Endothelial cell of umbilical vein (primary cell): Measurements from ENCODE around the gene ARHGEF28. TPM values are rescaled to one million over a fixed set of nuclear protein-coding genes. Genes with fewer than 3 reads are reported as not detected.

Experiments used
- BruUV-seq: library from RNA; stranded (reverse); fragments of 400-500 nt; replicated peaks from 2 replicates; lab custom pipeline; 2021; lab: Mats Ljungman, UMichigan
- CTCF ChIA-PET: fragments of 300-600, 350-600 bp; sonication (Branson Sonifier 250); formaldehyde crosslinking; loops from one replicate; lab custom pipeline; 2021; ENCODE audit warnings: antibody characterized with exemption, inconsistent platforms; lab: Charles Lee
- POLR2A ChIA-PET: fragments of 300-600, 350-600 bp; sonication (Branson Sonifier 250); formaldehyde crosslinking; loops from one replicate; lab custom pipeline; 2021; ENCODE audit warnings: antibody characterized with exemption, inconsistent platforms; lab: Charles Lee
- DNase-seq: peaks from one replicate; pipeline ENCODE4 v3.0.0-alpha.2; 2011; ENCODE audit warnings: low read depth, low spot score
- FAIRE-seq: peaks from 2 replicates; lab custom pipeline; 2011; peaks lifted over from hg19 to GRCh38; lab: Jason Lieb, UNC
- H2AFZ ChIP-seq: 2 replicates; pipeline ENCODE4 v1.6.0; 2012; ENCODE audit warnings: low read depth, low read length, control low read depth, inconsistent platforms
- H3K27ac ChIP-seq: 2 replicates; pipeline ENCODE4 v1.5.1; 2011; ENCODE audit warnings: low read depth, mild to moderate bottlenecking, control low read depth, low read length, moderate library complexity; ENCODE audit not compliant: insufficient read depth
- H3K27me3 ChIP-seq, 2 experiments: 2 replicates each; pipeline versions ENCODE4 v1.6.0 to v1.6.1; 2011; ENCODE audit warnings: low read length in 2 of 2, mixed read lengths in 1 of 2; ENCODE audit not compliant: control insufficient read depth in 2 of 2, insufficient read depth in 2 of 2
- H3K36me3 ChIP-seq, 2 experiments: 2 replicates in 1 of 2; 3 replicates in 1 of 2; pipeline ENCODE4 v1.5.1; 2011; ENCODE audit warnings: low read length in 2 of 2, mild to moderate bottlenecking in 1 of 2, moderate library complexity in 1 of 2; ENCODE audit not compliant: control insufficient read depth in 2 of 2, insufficient read depth in 2 of 2; ENCODE audit errors: extremely low read depth in 1 of 2
- H3K4me1 ChIP-seq: 3 replicates; pipeline ENCODE4 v1.5.1; 2011; ENCODE audit warnings: mild to moderate bottlenecking, low read length; ENCODE audit not compliant: control insufficient read depth, insufficient read depth; ENCODE audit errors: extremely low read depth
- H3K4me2 ChIP-seq: 2 replicates; pipeline ENCODE4 v1.6.1; 2011; ENCODE audit warnings: low read length, control low read depth, mixed read lengths; ENCODE audit not compliant: insufficient read depth
- H3K4me3 ChIP-seq, 3 experiments: fragments of 200-600 bp in 1 of 3; sonication (generic), shearing (Covaris generic) in 1 of 3; replicated peaks in 1 of 3; 2 replicates each; pipeline ENCODE4 v1.5.1; 2011 to 2016; ENCODE audit warnings: control low read depth in 3 of 3, low read length in 3 of 3, mild to moderate bottlenecking in 2 of 3, inconsistent platforms in 1 of 3, low read depth in 1 of 3, moderate library complexity in 1 of 3; ENCODE audit not compliant: insufficient read depth in 1 of 3
- H3K79me2 ChIP-seq: 2 replicates; pipeline ENCODE4 v1.6.0; 2012; ENCODE audit warnings: low read length, inconsistent platforms; ENCODE audit not compliant: control insufficient read depth, insufficient read depth
- H3K9ac ChIP-seq: replicated peaks from 2 replicates; pipeline ENCODE3; 2011; ENCODE audit warnings: low read length, control low read depth; ENCODE audit not compliant: insufficient read depth; ENCODE audit errors: extremely low read depth
- H3K9me1 ChIP-seq: replicated peaks from 3 replicates; pipeline ENCODE4 v1.6.0; 2011; ENCODE audit warnings: mild to moderate bottlenecking, low read length; ENCODE audit not compliant: control insufficient read depth, insufficient read depth; ENCODE audit errors: extremely low read depth
- H3K9me3 ChIP-seq: replicated peaks from 2 replicates; pipeline ENCODE4 v1.5.1; 2012; ENCODE audit warnings: low read length, inconsistent platforms; ENCODE audit not compliant: control insufficient read depth, insufficient read depth
- H4K20me1 ChIP-seq: replicated peaks from 2 replicates; pipeline ENCODE3; 2011; ENCODE audit warnings: mild to moderate bottlenecking, low read length; ENCODE audit not compliant: control insufficient read depth, insufficient read depth; ENCODE audit errors: extremely low read depth
- EZH2 ChIP-seq: IDR thresholded peaks from 2 replicates; pipeline ENCODE4 v1.6.1; 2012; ENCODE audit warnings: borderline replicate concordance, low read depth, mild to moderate bottlenecking, moderate library complexity, low read length, inconsistent platforms; ENCODE audit not compliant: severe bottlenecking
- FOS ChIP-seq: IDR thresholded peaks from 2 replicates; pipeline ENCODE4 v1.6.1; 2011; ENCODE audit warnings: mild to moderate bottlenecking, low read length, moderate library complexity, borderline replicate concordance; ENCODE audit not compliant: insufficient read depth
- GATA2 ChIP-seq: IDR thresholded peaks from 2 replicates; pipeline ENCODE4 v1.7.0; 2011; ENCODE audit warnings: low read depth, mild to moderate bottlenecking, moderate library complexity, mixed read lengths, low read length; ENCODE audit not compliant: insufficient read length, insufficient read depth
- JUN ChIP-seq: IDR thresholded peaks from 2 replicates; pipeline ENCODE4 v1.6.1; 2011; ENCODE audit warnings: borderline replicate concordance, low read depth; ENCODE audit not compliant: insufficient read length, insufficient read depth
- MAX ChIP-seq: IDR thresholded peaks from 2 replicates; pipeline ENCODE4 v1.6.1; 2011; ENCODE audit not compliant: insufficient read depth, insufficient read length
- MYC ChIP-seq: IDR thresholded peaks from one replicate; pipeline ENCODE4 v1.6.1; 2011; ENCODE audit warnings: mild to moderate bottlenecking, low read depth, low read length
- POLR2A ChIP-seq: IDR thresholded peaks from 2 replicates; pipeline ENCODE4 v1.6.1; 2012; ENCODE audit warnings: low read depth, mild to moderate bottlenecking, control low read depth, low read length
- POLR2AphosphoS5 ChIP-seq: IDR thresholded peaks from 2 replicates; pipeline ENCODE4 v1.6.1; 2012; ENCODE audit warnings: low read depth, mild to moderate bottlenecking, control low read depth, low read length, moderate library complexity; ENCODE audit not compliant: insufficient read depth
- dilution Hi-C: fragments of 300-500 bp; cut with MboI; formaldehyde crosslinking; loops from one replicate; pipeline ENCODE4 v1.15.0; 2019; ENCODE audit warnings: low sequenced_read_pairs; ENCODE audit not compliant: extremely low pct_ligation_motif_present
- intact Hi-C: fragments of 100-400 bp; cut with micrococcal nuclease; formaldehyde crosslinking; loops from one replicate; pipeline ENCODE4 v1.10.0; 2022
- polyA plus RNA-seq, 4 experiments: library from polyadenylated mRNA; depleted of rRNA in 3 of 4; stranded (reverse) in 3 of 4; unstranded in 1 of 4; fragments of >200 nt; gene quantifications; 2 replicates each; pipeline versions ENCODE4 v1.2.1 to v1.2.3, GENCODE V29; 2011 to 2012; ENCODE audit warnings: missing spikeins in 1 of 4
- total RNA-seq: library from RNA; stranded (reverse); gene quantifications from 2 replicates; pipeline ENCODE4 v1.2.3, GENCODE V29; 2021
- TF ChIP-seq, protein P1 (sequence below), 2 donors: IDR thresholded peaks; 1 replicate in 1 of 2; 2 replicates in 1 of 2; pipeline ENCODE4 v1.5.1; 2011; ENCODE audit warnings: low read length in 2 of 2, mild to moderate bottlenecking in 2 of 2, moderate library complexity in 2 of 2, control low read depth in 1 of 2, inconsistent platforms in 1 of 2, low read depth in 1 of 2; ENCODE audit not compliant: insufficient read depth in 1 of 2; ENCODE audit errors: extremely low read depth in 1 of 2

Gene ARHGEF28
- total and polyA plus RNA-seq, 2 donors (not counting 3 experiments of a cell fraction or from before 2014, with no cell fraction given): 29.5 to 108 TPM

DNA sequence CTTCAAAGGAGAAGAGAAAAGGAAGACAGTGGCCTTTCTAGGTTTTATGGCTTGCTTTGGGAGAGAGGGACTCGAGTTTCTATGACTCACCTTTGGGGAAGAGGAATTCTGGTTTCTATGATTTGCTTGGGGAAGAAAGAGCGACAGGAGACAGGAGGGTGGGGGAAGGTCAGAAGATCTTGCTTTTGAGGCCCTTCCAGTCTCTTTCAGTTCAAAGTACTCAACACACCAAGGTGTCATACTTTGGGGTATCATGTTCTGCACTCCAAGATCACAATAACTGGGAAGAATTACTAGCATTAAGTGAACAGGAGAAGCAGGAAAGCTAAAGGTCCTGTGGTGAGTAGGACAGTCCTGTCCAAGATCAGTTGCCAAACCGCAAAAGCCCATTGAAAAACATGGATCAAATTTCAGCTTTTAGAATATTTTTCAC lies 324.5 kb downstream of the ARHGEF28 start:
- no peaks in the 10 kb centered on the region for H3K9me1 ChIP-seq
- no peak overlapping the region for H2AFZ ChIP-seq
- no peak overlapping the region for H3K9ac ChIP-seq
- dilution Hi-C loops (no loop called here), intact Hi-C loops (no loop called here)
- no peak for TF ChIP-seq POLR2AphosphoS5
- no peak for TF ChIP-seq GATA2
- TF ChIP-seq JUN: no peak
- peaks cover 2 to 5% of the 10 kb centered on the region in 2 experiments for H3K27me3 ChIP-seq
- DNase-seq (no peak), FAIRE-seq (no peak)
- H3K27ac ChIP-seq: no peak overlapping the region
- H3K36me3 ChIP-seq: no peaks in the 10 kb centered on the region
- BruUV-seq: no TSS peak
- H3K79me2 ChIP-seq: no peaks in the 10 kb centered on the region
- H3K4me2 ChIP-seq: no peak overlapping the region
- H3K9me3 ChIP-seq: no peaks in the 10 kb centered on the region
- H4K20me1 ChIP-seq: no peaks in the 10 kb centered on the region
- ChIA-PET POLR2A (no interaction called here), CTCF (no interaction called here)
- H3K4me3 ChIP-seq: no peak overlapping the region
- no peaks in the 10 kb centered on the region for H3K4me1 ChIP-seq

DNA sequence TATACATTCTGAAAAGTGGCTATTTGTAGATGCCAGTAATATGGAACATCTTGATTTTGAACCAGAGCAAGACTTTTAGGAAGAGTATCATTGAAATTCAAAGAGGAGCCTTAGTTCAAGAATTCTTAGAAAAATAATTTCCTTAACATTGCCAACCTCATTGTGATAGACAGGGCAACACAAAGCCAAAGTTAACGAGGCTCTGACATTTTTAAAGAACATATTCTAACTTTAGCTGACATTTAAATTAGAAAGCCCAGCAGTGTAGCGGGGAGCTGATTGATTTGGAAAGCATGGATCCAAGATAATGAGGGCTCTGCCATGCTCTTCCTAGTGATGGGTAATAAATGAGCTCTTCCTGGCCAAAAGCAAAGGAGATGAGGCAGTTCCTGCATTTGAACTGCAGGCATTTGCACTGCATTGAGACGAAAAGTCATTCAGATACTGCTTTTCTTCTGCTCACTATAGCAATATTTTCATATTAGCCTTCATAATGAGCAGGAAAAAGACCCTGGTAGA lies 325.0 kb downstream of the ARHGEF28 start:
- CTCF ChIA-PET: no interaction called here
- no peak for FAIRE-seq
- no peaks in the 10 kb centered on the region for H3K9me3 ChIP-seq
- dilution Hi-C loops: no loop called here
- H3K79me2 ChIP-seq: no peaks in the 10 kb centered on the region
- no peaks in the 10 kb centered on the region for H3K36me3 ChIP-seq
- no peak overlapping the region for H3K4me2 ChIP-seq
- no TSS peak for BruUV-seq
- no peak overlapping the region for H3K4me3 ChIP-seq
- H3K27ac ChIP-seq: no peak overlapping the region
- H2AFZ ChIP-seq: no peak overlapping the region
- no peak overlapping the region for H3K9ac ChIP-seq
- H4K20me1 ChIP-seq: no peaks in the 10 kb centered on the region
- POLR2A ChIA-PET: no interaction called here
- no peaks in the 10 kb centered on the region for H3K4me1 ChIP-seq
- intact Hi-C loops: no loop called here
- peaks cover 2 to 6% of the 10 kb centered on the region in 2 experiments for H3K27me3 ChIP-seq
- no peak for DNase-seq
- no peaks in the 10 kb centered on the region for H3K9me1 ChIP-seq
- TF ChIP-seq POLR2A (no peak), GATA2 (no peak), MAX (no peak), EZH2 (no peak), POLR2AphosphoS5 (no peak), JUN (no peak), MYC (no peak), FOS (no peak)
- TF ChIP-seq, protein P1, sequence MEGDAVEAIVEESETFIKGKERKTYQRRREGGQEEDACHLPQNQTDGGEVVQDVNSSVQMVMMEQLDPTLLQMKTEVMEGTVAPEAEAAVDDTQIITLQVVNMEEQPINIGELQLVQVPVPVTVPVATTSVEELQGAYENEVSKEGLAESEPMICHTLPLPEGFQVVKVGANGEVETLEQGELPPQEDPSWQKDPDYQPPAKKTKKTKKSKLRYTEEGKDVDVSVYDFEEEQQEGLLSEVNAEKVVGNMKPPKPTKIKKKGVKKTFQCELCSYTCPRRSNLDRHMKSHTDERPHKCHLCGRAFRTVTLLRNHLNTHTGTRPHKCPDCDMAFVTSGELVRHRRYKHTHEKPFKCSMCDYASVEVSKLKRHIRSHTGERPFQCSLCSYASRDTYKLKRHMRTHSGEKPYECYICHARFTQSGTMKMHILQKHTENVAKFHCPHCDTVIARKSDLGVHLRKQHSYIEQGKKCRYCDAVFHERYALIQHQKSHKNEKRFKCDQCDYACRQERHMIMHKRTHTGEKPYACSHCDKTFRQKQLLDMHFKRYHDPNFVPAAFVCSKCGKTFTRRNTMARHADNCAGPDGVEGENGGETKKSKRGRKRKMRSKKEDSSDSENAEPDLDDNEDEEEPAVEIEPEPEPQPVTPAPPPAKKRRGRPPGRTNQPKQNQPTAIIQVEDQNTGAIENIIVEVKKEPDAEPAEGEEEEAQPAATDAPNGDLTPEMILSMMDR (IDR thresholded peaks at IDR 0.05; ENCODE audit: extremely low read depth in 1 of 2, insufficient read depth in 1 of 2, low read depth in 1 of 2, low read length in 2 of 2): no peak
